ENCODE data around the gene CTNNA3.

CTNNA3 gene

GRCh38 chr10:66942407-66942806, 753.6 kb downstream of the CTNNA3 start:
- H3K4me3 ChIP-seq (replicated peaks in 1 of 2; ENCODE audit: low read depth in 2 of 2, low read length in 2 of 2), result no peak overlapping the region
- no peak for DNase-seq (ENCODE audit: low read depth in 2 of 2)
- TF ChIP-seq CTCF (IDR thresholded peaks at IDR 0.05; ENCODE audit: low read depth, low read length), result no peak

GRCh38 chr10:66941491-66941890, 754.5 kb downstream of the CTNNA3 start:
- DNase-seq (ENCODE audit: low read depth in 2 of 2), result no peak
- no peak for TF ChIP-seq CTCF (IDR thresholded peaks at IDR 0.05; ENCODE audit: low read depth, low read length)
- no peak overlapping the region for H3K4me3 ChIP-seq (replicated peaks in 1 of 2; ENCODE audit: low read depth in 2 of 2, low read length in 2 of 2)

- H3K4me3 ChIP-seq (replicated peaks in 1 of 2; ENCODE audit: low read depth in 2 of 2, low read length in 2 of 2), result no peak overlapping the region
- TF ChIP-seq CTCF (IDR thresholded peaks at IDR 0.05; ENCODE audit: low read depth, low read length), result no peak
- DNase-seq (ENCODE audit: low read depth in 2 of 2), result no peak
Observed at GRCh38 chr10:66940965-66941364, 755.0 kb downstream of the CTNNA3 start.

- no peak for TF ChIP-seq CTCF (IDR thresholded peaks at IDR 0.05; ENCODE audit: low read depth, low read length)
- no peak for DNase-seq (ENCODE audit: low read depth in 2 of 2)
- H3K4me3 ChIP-seq (replicated peaks in 1 of 2; ENCODE audit: low read depth in 2 of 2, low read length in 2 of 2), result no peak overlapping the region
Observed at GRCh38 chr10:66934711-66935110, 761.3 kb downstream of the CTNNA3 start.

GRCh38 chr10:66931949-66932343, 764.0 kb downstream of the CTNNA3 start:
- H3K4me3 ChIP-seq (replicated peaks in 1 of 2; ENCODE audit: low read depth in 2 of 2, low read length in 2 of 2), result no peak overlapping the region
- DNase-seq (ENCODE audit: low read depth in 2 of 2), result peak in 1 of 2 donors; percentile 5

GRCh38 chr10:66931340-66931948, 764.6 kb downstream of the CTNNA3 start:
- H3K4me3 ChIP-seq (replicated peaks in 1 of 2; ENCODE audit: low read depth in 2 of 2, low read length in 2 of 2), result no peak overlapping the region
- peak; percentile 75 for TF ChIP-seq CTCF (IDR thresholded peaks at IDR 0.05; ENCODE audit: low read depth, low read length)
- DNase-seq (ENCODE audit: low read depth in 2 of 2), result peak; percentile 79 to 86

More at GRCh38 chr10:66931949-66932343, 764.0 kb downstream of the CTNNA3 start:
- TF ChIP-seq CTCF (IDR thresholded peaks at IDR 0.05; ENCODE audit: low read depth, low read length), result no peak

GRCh38 chr10:66929375-66929774, 766.6 kb downstream of the CTNNA3 start:
- H3K4me3 ChIP-seq (replicated peaks in 1 of 2; ENCODE audit: low read depth in 2 of 2, low read length in 2 of 2), result no peak overlapping the region
- no peak for DNase-seq (ENCODE audit: low read depth in 2 of 2)
- TF ChIP-seq CTCF (IDR thresholded peaks at IDR 0.05; ENCODE audit: low read depth, low read length), result no peak
